Measurements from ENCODE around the gene ADAM30.

Gene ADAM30

DNA sequence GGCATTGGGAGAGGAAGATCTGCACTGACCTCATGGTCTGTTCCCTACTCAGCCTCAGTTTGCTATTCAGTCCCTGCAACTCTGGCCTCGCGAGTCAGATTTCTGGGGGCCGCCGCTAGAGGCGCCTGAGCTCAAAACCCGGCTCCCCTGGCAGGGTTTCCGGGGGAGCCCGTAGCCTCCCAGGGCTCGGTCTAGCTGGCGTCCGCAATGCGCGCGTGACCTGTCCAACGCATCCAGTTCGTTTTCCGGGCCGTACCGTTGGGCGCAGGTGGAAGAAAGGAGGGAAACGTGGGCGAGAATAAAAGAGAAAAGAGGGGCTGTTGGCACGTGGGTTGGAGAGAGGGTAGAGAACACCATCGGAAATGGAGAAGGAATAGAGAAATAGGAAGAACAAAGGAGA, at the start of gene ADAM30:
ADAM30 (minus strand) TSS at position 213 of the 400 bp plus-strand sequence; CDS start at position 34, 179 bp downstream.
- no peak for DNase-seq (ENCODE audit: low read depth in 4 of 4, low spot score in 1 of 4)

GRCh38 chr1:119943216-119943615, 46.9 kb upstream of the ADAM30 start:
- DNase-seq (ENCODE audit: low read depth in 4 of 4, low spot score in 1 of 4): no peak

- DNase-seq (ENCODE audit: low read depth in 4 of 4, low spot score in 1 of 4): no peak
These were observed 45.1 kb upstream of the ADAM30 start for GRCh38 chr1:119941392-119941791.

DNA sequence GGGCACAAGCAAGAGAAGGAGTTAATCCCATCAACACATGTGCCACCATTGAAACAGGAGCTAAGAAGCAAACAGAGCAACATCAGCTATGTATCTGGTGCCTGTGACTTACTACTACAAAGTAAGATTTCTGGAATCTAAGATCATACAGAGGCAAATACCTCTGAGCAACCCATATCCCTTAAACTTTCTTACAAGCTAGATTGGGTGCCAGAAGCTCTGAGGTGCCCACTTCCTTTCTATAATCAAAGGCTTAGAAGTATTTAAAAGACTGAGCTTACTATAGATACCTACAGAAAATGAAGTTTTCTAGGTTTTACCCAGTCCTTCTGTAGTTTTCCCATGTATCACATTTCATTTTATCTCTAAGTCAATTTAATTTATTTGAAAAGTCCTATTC, 44.4 kb upstream of the ADAM30 start:
- DNase-seq (ENCODE audit: low read depth in 4 of 4, low spot score in 1 of 4): no peak

DNA sequence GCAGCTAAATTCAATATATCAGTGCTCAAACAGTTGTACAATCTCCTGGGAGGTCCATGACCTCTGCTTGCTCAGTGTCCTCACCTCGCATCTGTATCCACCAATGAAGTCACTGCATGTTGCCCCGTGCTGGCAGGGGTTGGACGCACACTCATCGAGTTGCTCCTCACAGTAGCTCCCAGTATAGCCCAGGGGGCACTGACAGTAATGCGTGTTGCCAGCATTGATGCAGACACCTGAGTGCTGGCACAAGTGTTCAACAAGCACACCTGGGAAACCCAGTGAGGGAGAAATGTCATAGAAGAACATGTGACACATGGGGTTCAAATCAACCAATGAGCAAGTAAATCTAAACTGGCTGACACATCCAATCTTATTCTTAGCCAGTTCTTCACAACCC, 40.9 kb upstream of the ADAM30 start:
- no peak for DNase-seq (ENCODE audit: low read depth in 4 of 4, low spot score in 1 of 4)

DNA sequence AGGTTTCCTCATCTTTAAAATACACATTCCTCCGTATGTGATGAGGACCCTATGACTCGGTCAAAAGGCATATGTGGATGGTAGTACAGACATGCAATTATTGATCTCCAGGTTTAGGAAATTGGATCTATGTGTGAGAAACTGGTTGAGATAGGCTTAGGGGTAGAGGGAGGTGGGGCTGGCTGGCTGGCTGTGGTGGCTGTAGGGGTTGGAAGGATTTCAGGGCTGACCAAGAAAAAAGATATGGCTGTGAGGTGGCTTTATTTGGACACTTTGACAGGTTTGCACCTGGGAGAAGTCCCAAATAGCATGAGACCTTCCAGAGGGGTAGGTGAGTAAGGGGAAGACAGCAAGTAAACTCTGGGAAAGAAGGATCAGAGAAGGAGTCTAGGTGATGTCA, 39.6 kb upstream of the ADAM30 start:
- no peak for DNase-seq (ENCODE audit: low read depth in 4 of 4, low spot score in 1 of 4)

DNA sequence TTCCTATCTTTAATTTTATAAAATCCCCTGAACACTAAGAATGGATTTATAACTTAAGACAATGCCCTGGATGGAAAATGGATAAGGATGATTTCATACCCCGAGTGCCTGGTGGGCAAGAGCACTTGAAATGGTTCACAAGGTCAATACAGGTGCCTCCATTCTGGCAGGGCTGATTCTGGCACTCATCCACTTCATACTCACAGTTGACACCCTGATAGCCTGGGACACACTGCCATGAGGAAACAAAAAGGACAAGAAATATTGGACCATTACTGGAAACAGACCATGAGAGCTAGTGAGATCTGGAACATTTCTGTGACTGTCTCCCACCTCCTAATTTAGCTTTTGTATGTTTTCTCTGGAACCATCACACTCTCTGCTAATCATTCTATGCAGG, 39.1 kb upstream of the ADAM30 start:
- DNase-seq (ENCODE audit: low read depth in 4 of 4, low spot score in 1 of 4): no peak

DNA sequence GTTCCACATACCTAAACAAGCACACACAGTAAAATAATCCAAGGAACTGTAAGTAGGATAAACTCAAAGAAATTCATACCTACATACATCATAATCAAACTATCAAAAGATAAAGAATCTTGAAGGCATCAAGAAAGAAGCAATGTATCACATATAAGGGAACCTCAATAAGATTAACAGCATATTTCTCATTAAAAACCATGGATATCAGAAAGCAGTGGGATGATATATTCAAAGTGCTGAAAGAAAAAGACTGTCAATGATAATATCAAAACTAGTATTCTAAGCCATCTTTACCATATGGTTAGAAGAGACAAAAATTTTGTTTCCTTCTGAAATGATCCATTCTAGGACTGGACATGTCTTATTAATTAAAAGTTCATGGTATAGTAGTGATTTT, 37.1 kb upstream of the ADAM30 start:
- no peak for DNase-seq (ENCODE audit: low read depth in 4 of 4, low spot score in 1 of 4)

- no peak for DNase-seq (ENCODE audit: low read depth in 4 of 4, low spot score in 1 of 4)
These were observed 33.5 kb upstream of the ADAM30 start for GRCh38 chr1:119929643-119930315.

DNA sequence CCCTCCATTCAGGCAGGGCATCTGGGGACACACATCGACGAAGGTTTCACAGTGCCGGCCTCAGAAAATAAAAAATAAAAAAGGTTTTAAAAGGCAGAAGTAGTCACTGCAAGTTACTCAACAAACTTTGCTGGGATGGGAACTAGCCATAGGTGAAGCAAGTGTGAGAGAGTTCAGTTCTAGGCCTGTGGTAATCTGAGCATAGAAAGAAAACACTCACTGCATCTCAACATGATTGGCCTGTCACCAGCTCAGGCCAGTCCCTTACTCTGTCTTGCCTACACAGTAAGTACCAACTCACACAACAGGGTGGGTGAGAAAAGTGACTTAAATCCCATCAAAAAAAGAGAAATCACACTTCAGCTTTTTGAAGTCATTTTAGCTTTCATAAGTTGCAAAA, 30.2 kb upstream of the ADAM30 start:
- no peak for DNase-seq (ENCODE audit: low read depth in 4 of 4, low spot score in 1 of 4)

- no peak for DNase-seq (ENCODE audit: low read depth in 4 of 4, low spot score in 1 of 4)
These were observed 28.9 kb upstream of the ADAM30 start for GRCh38 chr1:119924948-119925898.

DNA sequence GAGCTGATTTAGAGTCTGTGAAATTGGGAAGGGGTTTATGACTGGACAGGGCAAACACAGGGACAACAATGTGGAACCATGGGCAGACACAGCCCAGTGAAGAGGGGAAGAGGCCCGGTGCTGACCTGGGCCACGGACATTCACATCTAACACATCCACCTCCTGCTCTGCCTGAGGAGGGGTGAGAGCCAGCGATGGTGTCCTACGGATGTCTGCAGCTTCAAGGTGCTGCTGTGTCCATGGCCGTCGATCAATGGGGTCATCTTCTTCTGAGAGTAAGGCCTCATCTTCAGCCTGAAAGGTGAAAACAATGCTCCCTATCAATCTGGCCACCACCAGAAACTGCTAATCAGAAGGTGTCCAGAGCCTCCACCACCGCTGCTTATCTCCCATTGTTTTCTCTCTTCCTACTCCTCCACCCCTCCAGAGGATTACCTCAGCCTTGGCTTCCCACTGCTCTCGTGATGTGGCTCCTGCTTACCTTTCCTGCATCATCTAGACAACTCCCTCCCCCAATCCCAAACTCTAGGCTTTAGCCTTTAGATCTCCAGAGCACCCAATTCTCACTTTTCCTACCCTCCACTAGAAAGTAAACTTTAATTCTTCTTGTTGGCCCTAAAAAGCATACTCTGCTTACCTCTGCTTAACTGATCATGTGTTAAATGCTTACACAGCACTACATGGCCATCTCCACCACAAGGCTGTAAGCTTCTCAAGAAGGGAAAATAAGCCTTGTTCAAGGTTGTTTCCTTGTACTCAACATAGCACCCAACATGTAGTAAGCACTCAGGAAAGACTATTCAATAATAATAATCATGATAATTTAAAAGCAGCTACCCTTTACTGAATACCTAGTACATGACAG, 24.0 kb upstream of the ADAM30 start:
- no peak for DNase-seq (ENCODE audit: low read depth in 4 of 4, low spot score in 1 of 4)

- no peak for DNase-seq (ENCODE audit: low read depth in 4 of 4, low spot score in 1 of 4)
These were observed 22.9 kb upstream of the ADAM30 start for GRCh38 chr1:119919241-119919640.

DNA sequence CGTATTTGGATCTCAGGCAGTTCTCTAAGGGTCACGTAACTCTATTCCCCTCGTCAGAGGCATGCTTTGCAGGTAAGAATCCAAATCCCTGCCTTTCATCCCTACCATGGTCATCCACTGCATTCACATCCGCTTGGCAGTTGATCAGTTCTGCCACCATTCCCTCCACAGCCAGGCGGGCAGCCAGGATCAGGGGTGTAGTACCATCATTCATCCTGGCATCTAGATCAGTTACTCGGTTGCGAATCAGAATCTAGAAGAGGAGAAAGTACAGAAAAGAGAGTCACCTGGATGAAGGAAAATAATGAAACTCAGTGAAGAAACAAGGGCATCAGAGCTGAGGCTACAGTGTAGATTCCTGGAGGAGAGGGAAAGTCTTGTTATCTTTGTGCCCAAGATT, 22.0 kb upstream of the ADAM30 start:
- no peak for DNase-seq (ENCODE audit: low read depth in 4 of 4, low spot score in 1 of 4)

GRCh38 chr1:119917304-119918055, 21.2 kb upstream of the ADAM30 start:
- no peak for DNase-seq (ENCODE audit: low read depth in 4 of 4, low spot score in 1 of 4)

DNA sequence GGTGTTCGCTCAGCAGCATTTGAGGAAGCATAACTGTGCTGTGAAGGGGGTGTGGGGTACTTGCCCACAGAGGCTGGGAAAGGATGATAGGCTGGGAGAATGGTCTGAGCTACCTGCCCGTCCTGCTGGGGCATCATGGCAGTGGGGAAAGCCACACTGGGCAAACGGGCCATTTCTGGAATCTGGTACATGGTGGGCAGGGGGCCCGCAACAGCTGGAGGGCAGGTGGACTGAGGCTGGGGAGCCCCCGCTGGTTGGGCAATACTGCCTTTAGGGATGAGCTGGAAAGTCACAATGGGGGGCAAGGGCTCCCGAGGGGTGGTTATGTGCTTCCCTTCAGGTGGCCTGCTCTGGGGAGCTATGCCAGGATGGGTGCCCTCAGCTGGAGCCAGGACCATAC, 19.2 kb upstream of the ADAM30 start:
- no peak for DNase-seq (ENCODE audit: low read depth in 4 of 4, low spot score in 1 of 4)

DNA sequence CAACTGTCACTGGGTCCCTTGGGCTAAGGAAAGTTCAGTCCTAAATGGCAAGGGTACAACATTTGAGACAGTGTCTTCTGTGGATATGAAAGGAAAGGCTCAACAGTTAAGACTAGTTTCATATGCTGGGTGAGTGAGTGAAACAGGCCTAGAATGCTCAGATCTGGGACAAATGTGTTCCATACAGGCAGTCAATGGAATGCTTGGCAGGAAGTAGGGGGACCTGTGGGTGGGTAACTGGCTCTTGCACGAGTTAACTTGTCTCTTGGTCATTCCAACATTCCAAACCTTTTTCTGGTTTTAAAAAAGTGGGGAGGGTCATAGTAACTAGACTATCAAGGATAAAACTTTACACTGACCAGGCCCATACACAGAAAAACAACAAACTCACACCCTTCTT, 17.8 kb upstream of the ADAM30 start:
- DNase-seq (ENCODE audit: low read depth in 4 of 4, low spot score in 1 of 4): no peak

GRCh38 chr1:119912963-119913362, 16.6 kb upstream of the ADAM30 start:
- DNase-seq (ENCODE audit: low read depth in 4 of 4, low spot score in 1 of 4): no peak

- no peak for DNase-seq (ENCODE audit: low read depth in 4 of 4, low spot score in 1 of 4)
These were observed 15.5 kb upstream of the ADAM30 start for GRCh38 chr1:119911775-119912174.

DNA sequence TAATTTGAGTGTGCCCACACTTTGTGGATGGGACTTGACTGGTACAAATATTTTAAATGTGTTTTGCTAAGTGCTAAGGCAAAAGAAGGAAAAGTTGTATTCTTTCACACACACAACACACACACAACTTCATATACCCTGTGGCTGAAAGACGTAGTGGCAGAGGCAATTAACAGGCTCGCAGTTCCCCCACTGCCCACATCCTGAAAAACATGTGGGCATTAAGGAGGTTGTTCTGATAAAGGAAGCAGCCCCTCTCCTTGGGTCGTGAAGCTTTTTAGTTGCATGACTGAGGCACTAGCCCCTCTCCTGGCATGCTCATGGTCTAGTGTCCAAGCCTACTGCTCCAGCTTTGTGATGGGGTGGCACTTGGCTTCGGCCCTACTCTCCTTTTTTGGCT, 14.3 kb upstream of the ADAM30 start:
- DNase-seq (ENCODE audit: low read depth in 4 of 4, low spot score in 1 of 4): no peak
